HepG2 (cell line): ENCODE measurements around the gene MAMLD1. TPM values are rescaled to one million over a fixed set of nuclear protein-coding genes. Genes with fewer than 3 reads are reported as not detected.

Experiments
- ATAC-seq: fragments of 200-7000 bp; cut with Tn5 transposase; 3 replicates; pipeline ENCODE4 v1.9.1; 2020; ENCODE audit warnings: mild to moderate bottlenecking, moderate library complexity
- BruUV-seq: library from RNA; stranded (reverse); fragments of 400-500 nt; replicated peaks from 2 replicates; lab custom pipeline; 2021; lab: Mats Ljungman, UMichigan
- CTCF ChIA-PET: fragments of 300-600 bp; formaldehyde crosslinking; extraction: SDS; loops from one replicate; lab custom pipeline; 2021; ENCODE audit warnings: low total read pairs, inconsistent platforms, low intra/inter-chr PET ratio; lab: Yijun Ruan, JAX
- POLR2A ChIA-PET: fragments of 350-600 bp; sonication (Branson Sonifier 250); formaldehyde crosslinking; loops from one replicate; lab custom pipeline; 2020; ENCODE audit warnings: antibody characterized with exemption, inconsistent platforms; lab: Yijun Ruan, JAX
- DNase-seq: peaks from one replicate; pipeline ENCODE4 v3.0.0-alpha.2; 2015; ENCODE audit warnings: low spot score
- FAIRE-seq: peaks from 3 replicates; lab custom pipeline; 2011; peaks lifted over from hg19 to GRCh38; lab: Jason Lieb, UNC
- H2AFZ ChIP-seq: one replicate; pipeline ENCODE4 v1.6.1; 2011; ENCODE audit warnings: low read length, inconsistent platforms
- H3K27ac ChIP-seq: fragments of 300-600 bp; 3 replicates; pipeline ENCODE4 v1.8.0; 2011; ENCODE audit warnings: mixed run types, mild to moderate bottlenecking, mixed read lengths, low read length, inconsistent platforms; ENCODE audit not compliant: insufficient read depth; ENCODE audit errors: extremely low read length
- H3K27me3 ChIP-seq, 2 experiments: fragments of 200-600 bp in 1 of 2; 2 replicates in 1 of 2; 3 replicates in 1 of 2; pipeline versions ENCODE4 v1.6.0 to v1.8.0; 2011; ENCODE audit warnings: low read length in 2 of 2, mild to moderate bottlenecking in 2 of 2, moderate library complexity in 2 of 2, inconsistent platforms in 1 of 2; ENCODE audit not compliant: insufficient read depth in 2 of 2, control insufficient read depth in 1 of 2
- H3K36me3 ChIP-seq, 2 experiments: fragments of 200-600 bp in 1 of 2; replicated peaks in 1 of 2; 2 replicates in 1 of 2; 3 replicates in 1 of 2; pipeline versions ENCODE4 v1.5.1 to v1.8.0; 2011; ENCODE audit warnings: low read length in 2 of 2, inconsistent platforms in 1 of 2; ENCODE audit not compliant: insufficient read depth in 2 of 2, control insufficient read depth in 1 of 2
- H3K4me1 ChIP-seq: 2 replicates; pipeline ENCODE4 v1.5.1; 2012; ENCODE audit warnings: low read length, inconsistent platforms; ENCODE audit not compliant: insufficient read depth
- H3K4me2 ChIP-seq: 2 replicates; pipeline ENCODE4 v1.6.0; 2011; ENCODE audit warnings: low read depth, low read length, inconsistent platforms
- H3K4me3 ChIP-seq, 3 experiments: fragments of 200-600 bp in 1 of 3; sonication (generic), shearing (Covaris generic) in 1 of 3; replicated peaks in 1 of 3; 2 replicates each; pipeline ENCODE4 v1.5.1; 2011 to 2016; ENCODE audit warnings: low read length in 3 of 3, inconsistent platforms in 2 of 3, low read depth in 2 of 3, mild to moderate bottlenecking in 2 of 3, control low read depth in 1 of 3, mixed read lengths in 1 of 3; ENCODE audit not compliant: insufficient read depth in 1 of 3
- H3K79me2 ChIP-seq: one replicate; pipeline ENCODE4 v1.6.1; 2011; ENCODE audit warnings: low read length, inconsistent platforms; ENCODE audit not compliant: insufficient read depth
- H3K9ac ChIP-seq: 2 replicates; pipeline ENCODE4 v1.6.0; 2011; ENCODE audit warnings: mild to moderate bottlenecking, low read depth, low read length, inconsistent platforms; ENCODE audit not compliant: insufficient read depth
- H3K9me3 ChIP-seq: 2 replicates; pipeline ENCODE4 v1.5.1; 2012; ENCODE audit warnings: mild to moderate bottlenecking, low read length
- H4K20me1 ChIP-seq: 2 replicates; pipeline ENCODE4 v1.6.0; 2011; ENCODE audit warnings: inconsistent platforms, mild to moderate bottlenecking, low read length, moderate library complexity; ENCODE audit not compliant: insufficient read depth
- ATAD3A ChIP-seq: sonication (generic); formaldehyde crosslinking; IDR thresholded peaks from 2 replicates; pipeline ENCODE4 v1.4.0; 2020; ENCODE audit warnings: missing genetic modification reagents
- BHLHE40 ChIP-seq: IDR thresholded peaks from 2 replicates; pipeline ENCODE4 v1.6.1; 2011; ENCODE audit warnings: low read length, improper control_type of control experiment
- DMTF1 ChIP-seq: sonication (generic); formaldehyde crosslinking; IDR thresholded peaks from 2 replicates; pipeline ENCODE4 v1.4.0; 2020; ENCODE audit warnings: mild to moderate bottlenecking, missing genetic modification reagents
- GFI1 ChIP-seq: sonication (generic); formaldehyde crosslinking; IDR thresholded peaks from 2 replicates; pipeline ENCODE4 v1.5.0; 2020; ENCODE audit warnings: missing genetic modification reagents, mild to moderate bottlenecking, borderline replicate concordance
- HES4 ChIP-seq: sonication (generic); formaldehyde crosslinking; IDR thresholded peaks from 2 replicates; pipeline ENCODE4 v1.9.0; 2021; ENCODE audit warnings: mild to moderate bottlenecking, missing genetic modification reagents, borderline replicate concordance
- HNRNPL ChIP-seq: fragments of 200-400 bp; formaldehyde crosslinking; IDR thresholded peaks from 2 replicates; pipeline ENCODE4 v1.6.1; 2017; ENCODE audit warnings: mild to moderate bottlenecking, low read depth, low read length
- NFE2L2 ChIP-seq: fragments of 150-350 bp; IDR thresholded peaks from 2 replicates; pipeline ENCODE4 v1.6.1; 2014; ENCODE audit warnings: low read length
- PHF8 ChIP-seq: sonication (generic); formaldehyde crosslinking; IDR thresholded peaks from 2 replicates; pipeline ENCODE4 v1.5.0; 2020; ENCODE audit warnings: missing genetic modification reagents
- SALL1 ChIP-seq: sonication (generic); formaldehyde crosslinking; IDR thresholded peaks from 2 replicates; pipeline ENCODE4 v1.8.0; 2022; ENCODE audit warnings: mild to moderate bottlenecking, missing genetic modification reagents
- SMARCC2 ChIP-seq: fragments of 450-650 bp; IDR thresholded peaks from 2 replicates; pipeline ENCODE4 v1.6.1; 2017; ENCODE audit warnings: antibody characterized with exemption, mild to moderate bottlenecking
- SSRP1 ChIP-seq: IDR thresholded peaks from 2 replicates; pipeline ENCODE4 v1.6.1; 2016; ENCODE audit warnings: control low read depth
- TEAD2 ChIP-seq: sonication (generic); formaldehyde crosslinking; IDR thresholded peaks from 2 replicates; pipeline ENCODE4 v1.9.0; 2021; ENCODE audit warnings: missing genetic modification reagents
- ZBED4 ChIP-seq: sonication (generic); formaldehyde crosslinking; IDR thresholded peaks from 2 replicates; pipeline ENCODE4 v1.4.0; 2020; ENCODE audit warnings: missing genetic modification reagents, borderline replicate concordance
- ZNF678 ChIP-seq: sonication (generic); formaldehyde crosslinking; IDR thresholded peaks from 2 replicates; pipeline ENCODE4 v1.4.0; 2020; ENCODE audit warnings: mild to moderate bottlenecking, missing genetic modification reagents
- WGBS: methylation state at CpG from one replicate; pipeline ENCODE4 v1.1.6; 2017; ENCODE audit warnings: low lambda C conversion rate; 5-methylcytosine and 5-hydroxymethylcytosine counted together
- in situ Hi-C: cut with HindIII; loops from 2 replicates; pipeline ENCODE4 v1.10.0; 2017; ENCODE audit warnings: low pct_unique_long_range_greater_than_20kb; ENCODE audit not compliant: extremely low pct_ligation_motif_present
- intact Hi-C: fragments of 100-400 bp; cut with micrococcal nuclease; formaldehyde crosslinking; loops from one replicate; pipeline ENCODE4 v1.10.0; 2022; ENCODE audit not compliant: unreplicated experiment
- polyA plus RNA-seq, 8 experiments: library from polyadenylated mRNA; depleted of rRNA in 3 of 8; stranded (reverse) in 7 of 8; unstranded in 1 of 8; fragments of >200 nt; fragmentation: Illumina TruSeq in 4 of 8; extraction: Trizol in 4 of 8; gene quantifications; 2 replicates each; pipeline versions ENCODE4 v1.2.1 to v1.2.3, GENCODE V29; 2011 to 2016; ENCODE audit warnings: low read depth in 4 of 8, missing spikeins in 1 of 8, mixed read lengths in 1 of 8; ENCODE audit not compliant: insufficient read depth in 1 of 8
- total RNA-seq, 5 experiments: library from RNA; depleted of rRNA; stranded (reverse); fragments of >200 nt; fragmentation: Illumina TruSeq; extraction: Trizol; gene quantifications; 2 replicates each; pipeline ENCODE4 v1.2.3, GENCODE V29; 2016; ENCODE audit warnings: low read depth in 1 of 5
- TF ChIP-seq, protein P1 (sequence below): sonication (generic); formaldehyde crosslinking; IDR thresholded peaks from 2 replicates; pipeline ENCODE4 v1.4.0; 2020; ENCODE audit warnings: mild to moderate bottlenecking, missing genetic modification reagents

Gene MAMLD1
- total and polyA plus RNA-seq, 2 of the 13 experiments (the other 11 are each of a cell fraction or from before 2014, with no cell fraction given), result not detected

DNA sequence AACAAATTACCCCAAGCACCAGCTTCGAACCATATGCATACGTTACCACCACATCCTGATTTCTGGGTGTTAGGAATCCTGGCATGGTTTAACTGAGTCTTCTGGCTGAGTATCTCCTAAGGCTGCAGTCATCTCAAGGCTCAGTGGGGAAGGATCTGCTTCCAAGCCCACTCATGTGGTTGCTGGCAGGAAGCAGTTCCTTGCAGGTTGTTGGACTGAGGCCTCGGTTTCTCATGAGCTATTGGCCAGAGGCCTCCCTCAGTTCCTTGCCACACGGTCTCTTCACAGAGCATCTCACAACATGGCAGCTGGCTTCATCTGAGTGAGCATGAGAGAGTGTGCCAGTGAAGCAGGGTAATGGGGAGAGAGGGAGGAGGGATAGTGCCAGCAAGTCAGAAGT is 109.2 kb downstream of the MAMLD1 start:
- no peak for FAIRE-seq
- Histone ChIP-seq H3K27me3 (no peaks in the 10 kb centered on the region), H3K4me1 (no peaks in the 10 kb centered on the region), H3K79me2 (no peaks in the 10 kb centered on the region), H3K9me3 (no peaks in the 10 kb centered on the region), H3K36me3 (no peaks in the 10 kb centered on the region), H2AFZ (no peak overlapping the region), H3K4me3 (no peak overlapping the region), H3K9ac (no peak overlapping the region), H3K4me2 (no peak overlapping the region), H3K27ac (no peak overlapping the region), H4K20me1 (no peaks in the 10 kb centered on the region)
- TF ChIP-seq PHF8 (CRISPR knock-in tag), result no peak
- TF ChIP-seq DMTF1, result no peak
- no peak for TF ChIP-seq GFI1 (CRISPR knock-in tag)
- TF ChIP-seq HNRNPL, result no peak
- no peak for TF ChIP-seq ZNF678 (CRISPR knock-in tag)
- no peak for TF ChIP-seq SMARCC2
- ChIA-PET CTCF (no interaction called here), POLR2A (no interaction called here)
- no peak for ATAC-seq
- intact Hi-C loops, result no loop called here
- no TSS peak for BruUV-seq
- in situ Hi-C loops, result no loop called here
- DNase-seq, result no peak
- 20% methylated on average over 1 of the region's 4 CpGs for WGBS

GRCh38 chrX:150473371-150473770 is 110.3 kb downstream of the MAMLD1 start:
- DNase-seq (no peak), FAIRE-seq (no peak), ATAC-seq (no peak)
- in situ Hi-C loops, result no loop called here
- intact Hi-C loops, result no loop called here
- Histone ChIP-seq H3K4me2 (no peak overlapping the region), H3K4me1 (no peaks in the 10 kb centered on the region), H3K36me3 (no peaks in the 10 kb centered on the region), H3K9ac (no peak overlapping the region), H3K27me3 (no peaks in the 10 kb centered on the region; a peak in 1 of 5 replicates), H3K9me3 (no peaks in the 10 kb centered on the region), H4K20me1 (no peaks in the 10 kb centered on the region), H3K27ac (no peak overlapping the region), H3K4me3 (no peak overlapping the region), H2AFZ (no peak overlapping the region), H3K79me2 (no peaks in the 10 kb centered on the region)
- CTCF ChIA-PET, result no interaction called here
- POLR2A ChIA-PET, result no interaction called here
- WGBS, result no CpG with 5 or more reads among the region's 8 CpGs
- BruUV-seq, result no TSS peak
- TF ChIP-seq BHLHE40 (no peak), SALL1 (CRISPR knock-in tag) (no peak), TEAD2 (no peak), ATAD3A (CRISPR knock-in tag) (no peak), SSRP1 (CRISPR knock-in tag) (no peak), HES4 (CRISPR knock-in tag) (no peak), ZBED4 (no peak), NFE2L2 (no peak)
- TF ChIP-seq, protein P1, sequence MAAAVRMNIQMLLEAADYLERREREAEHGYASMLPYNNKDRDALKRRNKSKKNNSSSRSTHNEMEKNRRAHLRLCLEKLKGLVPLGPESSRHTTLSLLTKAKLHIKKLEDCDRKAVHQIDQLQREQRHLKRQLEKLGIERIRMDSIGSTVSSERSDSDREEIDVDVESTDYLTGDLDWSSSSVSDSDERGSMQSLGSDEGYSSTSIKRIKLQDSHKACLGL (CRISPR knock-in tag), result no peak
